H9 (cell line): ENCODE measurements around the gene BBX. TPM values are rescaled to one million over a fixed set of nuclear protein-coding genes. Genes with fewer than 3 reads are reported as not detected.

Experiments
- DNase-seq: peaks from one replicate; pipeline ENCODE4 v3.0.0-alpha.2; 2017
- H2AFZ ChIP-seq: one replicate; pipeline ENCODE4 v1.6.1; 2013; ENCODE audit warnings: mild to moderate bottlenecking, low read length, control low read depth, moderate library complexity
- H2AK5ac ChIP-seq: 2 replicates; pipeline ENCODE4 v1.6.1; 2013; ENCODE audit warnings: low read length, control low read depth, mixed read lengths; ENCODE audit not compliant: insufficient read length
- H2BK120ac ChIP-seq: one replicate; pipeline ENCODE4 v1.6.1; 2013; ENCODE audit warnings: low read depth, mild to moderate bottlenecking, low read length, control low read depth, inconsistent platforms; ENCODE audit not compliant: poor library complexity, severe bottlenecking
- H2BK12ac ChIP-seq: 2 replicates; pipeline ENCODE4 v1.6.1; 2013; ENCODE audit warnings: low read length, control low read depth, mixed read lengths, low read depth; ENCODE audit not compliant: insufficient read length
- H2BK15ac ChIP-seq: 2 replicates; pipeline ENCODE4 v1.6.1; 2013; ENCODE audit warnings: low read depth, low read length, control low read depth
- H2BK20ac ChIP-seq: one replicate; pipeline ENCODE4 v1.6.1; 2013; ENCODE audit warnings: low read depth, mild to moderate bottlenecking, low read length, control low read depth, inconsistent platforms; ENCODE audit not compliant: poor library complexity, severe bottlenecking
- H2BK5ac ChIP-seq: 2 replicates; pipeline ENCODE4 v1.6.1; 2013; ENCODE audit warnings: low read length, control low read depth, mixed read lengths; ENCODE audit not compliant: insufficient read length
- H3K14ac ChIP-seq: 2 replicates; pipeline ENCODE4 v1.6.1; 2013; ENCODE audit warnings: low read length, control low read depth; ENCODE audit not compliant: insufficient read depth
- H3K18ac ChIP-seq: 2 replicates; pipeline ENCODE4 v1.6.1; 2013; ENCODE audit warnings: low read depth, mild to moderate bottlenecking, mixed read lengths, low read length, control low read depth; ENCODE audit not compliant: insufficient read length
- H3K23ac ChIP-seq: 2 replicates; pipeline ENCODE4 v1.6.1; 2013; ENCODE audit warnings: low read length, control low read depth, mixed read lengths, low read depth; ENCODE audit not compliant: insufficient read length
- H3K23me2 ChIP-seq: 2 replicates; pipeline ENCODE4 v1.6.1; 2013; ENCODE audit warnings: low read depth, mild to moderate bottlenecking, mixed read lengths, low read length, control low read depth; ENCODE audit not compliant: insufficient read length, poor library complexity, severe bottlenecking
- H3K27ac ChIP-seq: 2 replicates; pipeline ENCODE4 v1.5.1; 2013; ENCODE audit warnings: low read length, control low read depth, mixed read lengths, low read depth; ENCODE audit not compliant: insufficient read length
- H3K27me3 ChIP-seq: 2 replicates; pipeline ENCODE4 v1.6.1; 2013; ENCODE audit warnings: low read length, control low read depth, inconsistent platforms; ENCODE audit not compliant: insufficient read depth
- H3K4ac ChIP-seq: 2 replicates; pipeline ENCODE4 v1.6.1; 2013; ENCODE audit warnings: low read depth, mild to moderate bottlenecking, control low read depth, inconsistent platforms, low read length, moderate library complexity
- H3K4me1 ChIP-seq: 2 replicates; pipeline ENCODE4 v1.6.1; 2013; ENCODE audit warnings: low read length, control low read depth, inconsistent platforms; ENCODE audit not compliant: insufficient read depth
- H3K4me2 ChIP-seq: 2 replicates; pipeline ENCODE4 v1.6.1; 2013; ENCODE audit warnings: low read length, control low read depth, mixed read lengths; ENCODE audit not compliant: insufficient read length, insufficient read depth
- H3K56ac ChIP-seq: 2 replicates; pipeline ENCODE4 v1.6.1; 2013; ENCODE audit warnings: low read depth, mild to moderate bottlenecking, mixed read lengths, low read length, control low read depth; ENCODE audit not compliant: insufficient read length
- H3K79me1 ChIP-seq: 2 replicates; pipeline ENCODE4 v1.6.1; 2013; ENCODE audit warnings: low read depth, mild to moderate bottlenecking, moderate library complexity, low read length, control low read depth, inconsistent platforms; ENCODE audit not compliant: insufficient read depth, poor library complexity, severe bottlenecking
- H3K79me2 ChIP-seq: 2 replicates; pipeline ENCODE4 v1.6.1; 2013; ENCODE audit warnings: low read length, control low read depth, inconsistent platforms; ENCODE audit not compliant: insufficient read depth
- H3K9ac ChIP-seq: 2 replicates; pipeline ENCODE4 v1.6.1; 2013; ENCODE audit warnings: low read length, control low read depth, mixed read lengths; ENCODE audit not compliant: insufficient read length; ENCODE audit errors: extremely low read depth
- H3K9me3 ChIP-seq: one replicate; pipeline ENCODE4 v1.6.1; 2013; ENCODE audit warnings: low read depth, low read length, inconsistent platforms; ENCODE audit not compliant: control insufficient read depth
- H3T11ph ChIP-seq: one replicate; pipeline ENCODE4 v1.6.1; 2013; ENCODE audit warnings: mild to moderate bottlenecking, low read length, control low read depth, inconsistent platforms
- H4K20me1 ChIP-seq: one replicate; pipeline ENCODE4 v1.6.1; 2013; ENCODE audit not compliant: control insufficient read depth, insufficient read length, insufficient read depth
- H4K5ac ChIP-seq: 2 replicates; pipeline ENCODE4 v1.6.1; 2013; ENCODE audit warnings: low read depth, mild to moderate bottlenecking, mixed read lengths, low read length, control low read depth; ENCODE audit not compliant: insufficient read length
- H4K8ac ChIP-seq: replicated peaks from 2 replicates; pipeline ENCODE4 v1.6.1; 2013; ENCODE audit warnings: low read length, control low read depth, mixed read lengths, low read depth; ENCODE audit not compliant: insufficient read length
- H4K91ac ChIP-seq: 2 replicates; pipeline ENCODE4 v1.6.1; 2013; ENCODE audit warnings: low read depth, mild to moderate bottlenecking, moderate library complexity, mixed read lengths, low read length, control low read depth; ENCODE audit not compliant: insufficient read length
- H3K27ac Mint-ChIP-seq, 3 experiments: 2 replicates in 2 of 3; 3 replicates in 1 of 3; pipeline ENCODE4 v1.8.0; 2020 to 2021; ENCODE audit warnings: mixed read lengths in 3 of 3, mild to moderate bottlenecking in 1 of 3, moderate library complexity in 1 of 3
- H3K27me3 Mint-ChIP-seq: 2 replicates; pipeline ENCODE4 v1.8.0; 2021; ENCODE audit warnings: low read depth, mild to moderate bottlenecking, moderate library complexity, mixed read lengths
- H3K36me3 Mint-ChIP-seq, 3 experiments: 2 replicates in 2 of 3; 3 replicates in 1 of 3; pipeline ENCODE4 v1.8.0; 2020 to 2021; ENCODE audit warnings: low read depth in 3 of 3, mixed read lengths in 3 of 3; ENCODE audit not compliant: insufficient read depth in 1 of 3
- H3K4me1 Mint-ChIP-seq, 2 experiments: 2 replicates each; pipeline ENCODE4 v1.8.0; 2020; ENCODE audit warnings: mixed read lengths in 2 of 2
- H3K4me3 Mint-ChIP-seq, 2 experiments: 2 replicates in 1 of 2; 3 replicates in 1 of 2; pipeline ENCODE4 v1.8.0; 2020 to 2021; ENCODE audit warnings: mild to moderate bottlenecking in 2 of 2, mixed read lengths in 2 of 2, moderate library complexity in 1 of 2
- H3K9me3 Mint-ChIP-seq, 2 experiments: 2 replicates in 1 of 2; 3 replicates in 1 of 2; pipeline ENCODE4 v1.8.0; 2020; ENCODE audit warnings: mild to moderate bottlenecking in 2 of 2, mixed read lengths in 2 of 2, moderate library complexity in 1 of 2
- WGBS: extraction: QIAGEN DNeasy Blood & Tissue Kit; methylation state at CpG from one replicate; pipeline ENCODE4 v1.1.7; 2013; ENCODE audit warnings: missing lambda C conversion rate, low lambda C conversion rate, mixed read lengths; ENCODE audit not compliant: insufficient read length; ENCODE audit errors: extremely low coverage; 5-methylcytosine and 5-hydroxymethylcytosine counted together
- total RNA-seq: library from RNA; stranded (reverse); gene quantifications from 2 replicates; pipeline ENCODE4 v1.2.1, GENCODE V29; 2021
- TF ChIP-seq, protein P1 (sequence below): fragments of 200-600 bp; sonication (generic); conservative IDR thresholded peaks from 3 replicates; pipeline ENCODE4 v1.8.0; 2021; ENCODE audit warnings: antibody characterized with exemption, mild to moderate bottlenecking

The BBX gene
- total RNA-seq, 1 experiment from 2014 or later = 34.8 TPM

DNA sequence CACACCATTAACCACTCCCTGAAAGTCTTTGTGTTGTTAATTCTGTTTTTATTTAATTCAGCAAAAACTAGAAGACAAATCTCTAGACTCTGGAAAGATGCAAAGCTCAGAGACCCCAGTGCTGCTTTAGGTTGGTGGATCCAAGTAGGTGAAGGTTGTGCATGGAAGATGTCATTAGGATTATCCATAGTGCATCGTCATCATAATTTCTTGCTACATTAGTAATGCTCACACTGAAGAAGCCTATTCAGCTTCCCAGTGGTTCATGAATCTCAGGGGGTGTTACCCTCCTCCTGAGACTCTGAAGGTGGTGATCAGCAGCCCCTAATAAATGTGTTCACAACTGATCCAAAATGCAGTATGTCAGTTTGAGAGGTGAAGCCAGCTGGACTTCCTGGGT lies 295.3 kb downstream of the BBX start:
- Histone ChIP-seq H2BK12ac (no peak overlapping the region), H2BK20ac (no peak overlapping the region), H4K8ac (no peak overlapping the region), H4K5ac (no peak overlapping the region), H3K9me3 (no peaks in the 10 kb centered on the region), H4K91ac (no peak overlapping the region), H2BK5ac (no peak overlapping the region), H3K14ac (no peak overlapping the region), H3K27ac (no peak overlapping the region), H3K4me1 (no peaks in the 10 kb centered on the region), H3K4me2 (no peak overlapping the region), H3K79me1 (no peaks in the 10 kb centered on the region), H3K9ac (no peak overlapping the region), H2BK120ac (no peak overlapping the region), H4K20me1 (no peaks in the 10 kb centered on the region), H3K56ac (no peak overlapping the region), H2AFZ (no peak overlapping the region), H3K27me3 (no peaks in the 10 kb centered on the region), H3K18ac (no peak overlapping the region), H3T11ph (no peak overlapping the region), H3K79me2 (no peaks in the 10 kb centered on the region), H2AK5ac (no peak overlapping the region), H3K23ac (no peak overlapping the region), H2BK15ac (no peak overlapping the region), H3K4ac (no peak overlapping the region), H3K23me2 (no peaks in the 10 kb centered on the region)
- Mint-ChIP-seq H3K4me3 (no peak overlapping the region), H3K4me1 (peaks cover 10 to 11% of the 10 kb centered on the region in 2 experiments; a peak in 3 of 4 replicates), H3K27ac (no peak overlapping the region), H3K27me3 (no peaks in the 10 kb centered on the region), H3K9me3 (no peaks in the 10 kb centered on the region), H3K36me3 (no peaks in the 10 kb centered on the region)
- no CpG with 5 or more reads among the region's 1 CpG for WGBS
- TF ChIP-seq, protein P1, sequence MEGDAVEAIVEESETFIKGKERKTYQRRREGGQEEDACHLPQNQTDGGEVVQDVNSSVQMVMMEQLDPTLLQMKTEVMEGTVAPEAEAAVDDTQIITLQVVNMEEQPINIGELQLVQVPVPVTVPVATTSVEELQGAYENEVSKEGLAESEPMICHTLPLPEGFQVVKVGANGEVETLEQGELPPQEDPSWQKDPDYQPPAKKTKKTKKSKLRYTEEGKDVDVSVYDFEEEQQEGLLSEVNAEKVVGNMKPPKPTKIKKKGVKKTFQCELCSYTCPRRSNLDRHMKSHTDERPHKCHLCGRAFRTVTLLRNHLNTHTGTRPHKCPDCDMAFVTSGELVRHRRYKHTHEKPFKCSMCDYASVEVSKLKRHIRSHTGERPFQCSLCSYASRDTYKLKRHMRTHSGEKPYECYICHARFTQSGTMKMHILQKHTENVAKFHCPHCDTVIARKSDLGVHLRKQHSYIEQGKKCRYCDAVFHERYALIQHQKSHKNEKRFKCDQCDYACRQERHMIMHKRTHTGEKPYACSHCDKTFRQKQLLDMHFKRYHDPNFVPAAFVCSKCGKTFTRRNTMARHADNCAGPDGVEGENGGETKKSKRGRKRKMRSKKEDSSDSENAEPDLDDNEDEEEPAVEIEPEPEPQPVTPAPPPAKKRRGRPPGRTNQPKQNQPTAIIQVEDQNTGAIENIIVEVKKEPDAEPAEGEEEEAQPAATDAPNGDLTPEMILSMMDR = no peak
- no peak for DNase-seq
